ENCODE data around the gene TMEM63A. TPM values are rescaled to one million over a fixed set of nuclear protein-coding genes. Genes with fewer than 3 reads are reported as not detected.
A peak's percentile ranks its signal among the peaks of the same experiment; 100 is the strongest.

The TMEM63A gene
- total RNA-seq, 1 donor from 2014 or later: 4.7 TPM

DNA sequence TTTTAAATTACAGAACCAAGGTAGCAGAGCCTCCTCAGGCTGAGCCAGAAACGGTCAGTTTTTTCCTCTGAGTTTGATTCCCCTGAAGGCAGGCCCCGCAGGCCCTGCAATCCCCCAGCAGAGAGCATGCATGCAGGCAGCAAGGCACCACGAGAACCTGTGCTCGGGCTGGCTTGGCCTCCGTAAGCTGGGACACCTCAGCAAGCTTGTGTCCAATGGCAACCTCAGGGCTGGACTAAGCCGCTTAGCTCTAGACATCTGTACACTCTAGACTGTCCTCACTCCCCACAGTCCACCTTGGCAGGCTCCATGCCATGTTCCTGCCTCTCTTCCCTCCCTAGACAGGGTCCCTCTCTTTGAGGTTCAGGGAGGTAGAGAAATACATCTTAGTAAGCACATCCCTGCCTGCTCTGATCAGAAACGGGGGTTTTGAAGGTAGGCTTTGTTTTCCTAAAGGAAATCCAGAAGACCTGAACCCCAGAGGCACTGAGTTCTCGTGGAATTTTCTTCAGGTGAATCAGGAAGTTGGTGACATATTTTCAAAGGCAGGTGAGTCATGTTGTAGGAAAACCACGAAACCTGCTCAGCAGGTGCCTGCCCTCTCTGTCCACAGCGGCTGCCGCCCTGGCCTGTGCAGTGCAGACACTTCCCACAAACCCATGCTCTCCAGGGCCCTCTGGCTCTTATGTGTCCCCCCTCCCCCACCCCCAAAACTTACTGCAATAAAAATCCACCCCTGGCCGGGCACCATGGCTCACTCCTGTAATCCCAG lies 7.0 kb downstream of the TMEM63A start:
- peaks cover 3% of the 10 kb centered on the region for H3K36me3 ChIP-seq (ENCODE audit: control insufficient read depth, insufficient read depth, low read length)
- TF ChIP-seq, protein P1, sequence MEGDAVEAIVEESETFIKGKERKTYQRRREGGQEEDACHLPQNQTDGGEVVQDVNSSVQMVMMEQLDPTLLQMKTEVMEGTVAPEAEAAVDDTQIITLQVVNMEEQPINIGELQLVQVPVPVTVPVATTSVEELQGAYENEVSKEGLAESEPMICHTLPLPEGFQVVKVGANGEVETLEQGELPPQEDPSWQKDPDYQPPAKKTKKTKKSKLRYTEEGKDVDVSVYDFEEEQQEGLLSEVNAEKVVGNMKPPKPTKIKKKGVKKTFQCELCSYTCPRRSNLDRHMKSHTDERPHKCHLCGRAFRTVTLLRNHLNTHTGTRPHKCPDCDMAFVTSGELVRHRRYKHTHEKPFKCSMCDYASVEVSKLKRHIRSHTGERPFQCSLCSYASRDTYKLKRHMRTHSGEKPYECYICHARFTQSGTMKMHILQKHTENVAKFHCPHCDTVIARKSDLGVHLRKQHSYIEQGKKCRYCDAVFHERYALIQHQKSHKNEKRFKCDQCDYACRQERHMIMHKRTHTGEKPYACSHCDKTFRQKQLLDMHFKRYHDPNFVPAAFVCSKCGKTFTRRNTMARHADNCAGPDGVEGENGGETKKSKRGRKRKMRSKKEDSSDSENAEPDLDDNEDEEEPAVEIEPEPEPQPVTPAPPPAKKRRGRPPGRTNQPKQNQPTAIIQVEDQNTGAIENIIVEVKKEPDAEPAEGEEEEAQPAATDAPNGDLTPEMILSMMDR (IDR thresholded peaks at IDR 0.05; ENCODE audit: insufficient read depth, low read length, severe bottlenecking): no peak
- H3K27me3 ChIP-seq (ENCODE audit: control insufficient read depth, insufficient read depth, low read length): peaks cover 14% of the 10 kb centered on the region
- DNase-seq (ENCODE audit: low read depth) (peak; percentile 83), FAIRE-seq (no peak)
- H3K4me3 ChIP-seq (ENCODE audit: low read depth, low read length): no peak overlapping the region

DNA sequence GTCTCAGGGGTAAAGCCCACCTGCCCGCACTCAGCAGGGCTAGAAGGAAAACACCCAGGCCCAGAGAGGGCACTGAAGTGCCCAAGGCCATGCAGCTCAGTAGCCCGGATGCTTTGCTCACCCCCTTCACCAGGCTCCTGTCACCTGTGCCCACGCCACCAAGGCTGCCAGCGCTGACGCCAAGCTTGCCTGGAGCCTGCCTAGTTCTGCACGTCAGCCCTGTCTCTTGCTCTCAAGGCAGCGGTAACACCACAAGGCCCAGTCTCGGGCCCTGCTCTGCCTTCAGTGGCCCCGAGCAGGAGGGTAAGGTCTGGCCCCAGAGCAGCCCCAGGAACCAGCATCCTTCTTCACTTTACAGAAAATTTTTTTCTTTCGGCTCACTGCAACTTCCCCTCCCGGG lies 7.7 kb downstream of the TMEM63A start:
- FAIRE-seq (no peak), DNase-seq (ENCODE audit: low read depth) (no peak)
- no peak overlapping the region for H3K4me3 ChIP-seq (ENCODE audit: low read depth, low read length)
- peaks cover 3% of the 10 kb centered on the region for H3K36me3 ChIP-seq (ENCODE audit: control insufficient read depth, insufficient read depth, low read length)
- TF ChIP-seq, protein P1 (IDR thresholded peaks at IDR 0.05; ENCODE audit: insufficient read depth, low read length, severe bottlenecking): no peak
- peaks cover 14% of the 10 kb centered on the region for H3K27me3 ChIP-seq (ENCODE audit: control insufficient read depth, insufficient read depth, low read length)

DNA sequence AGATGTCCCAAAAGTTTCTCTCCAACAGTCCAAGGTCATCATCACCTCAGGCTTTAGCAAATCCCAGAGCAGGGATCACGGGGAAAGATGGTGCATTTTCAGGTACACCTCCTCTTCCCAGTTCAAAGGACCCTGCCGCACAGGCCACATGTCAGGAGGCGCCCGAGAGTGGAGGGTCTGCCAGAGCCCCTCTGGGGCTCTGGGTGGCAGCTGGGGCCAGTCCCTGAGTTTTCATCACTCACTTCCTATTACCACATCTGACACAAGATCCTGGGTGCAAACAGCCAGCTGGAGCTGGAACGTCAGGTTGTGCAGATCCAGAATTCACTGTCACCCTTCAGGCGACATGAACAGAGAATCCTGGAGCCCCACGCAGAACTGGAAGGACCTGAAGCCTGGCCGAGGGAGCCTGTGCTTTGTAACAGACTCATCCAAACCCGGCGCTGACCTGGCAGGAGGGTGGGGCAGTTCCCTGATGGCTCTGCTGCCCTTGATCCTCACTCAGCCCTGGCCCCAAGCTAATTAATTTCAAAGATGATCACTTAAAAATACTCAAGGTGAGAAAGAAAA lies 8.8 kb downstream of the TMEM63A start:
- Histone ChIP-seq H3K4me3 (ENCODE audit: low read depth, low read length) (no peak overlapping the region), H3K36me3 (ENCODE audit: control insufficient read depth, insufficient read depth, low read length) (peaks cover 3% of the 10 kb centered on the region), H3K27me3 (ENCODE audit: control insufficient read depth, insufficient read depth, low read length) (peaks cover 10% of the 10 kb centered on the region)
- FAIRE-seq (no peak), DNase-seq (ENCODE audit: low read depth) (no peak)
- TF ChIP-seq, protein P1 (IDR thresholded peaks at IDR 0.05; ENCODE audit: insufficient read depth, low read length, severe bottlenecking): no peak

DNA sequence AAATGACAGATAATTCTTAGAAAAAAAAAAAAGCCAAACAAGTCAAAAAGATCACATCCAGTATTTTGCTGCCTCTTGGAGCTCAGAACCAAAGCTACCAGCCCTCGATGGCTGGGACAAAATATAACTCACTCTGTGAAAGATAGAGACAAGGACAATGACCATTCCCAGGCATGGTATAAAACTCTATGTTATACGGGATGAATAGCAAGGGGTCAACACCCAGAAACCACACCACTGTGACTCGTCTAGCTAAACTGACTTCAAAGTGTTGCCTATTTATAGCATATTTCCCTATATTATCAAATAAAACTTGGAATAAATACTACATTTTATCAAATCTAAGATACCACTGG lies 10.1 kb downstream of the TMEM63A start:
- TF ChIP-seq, protein P1 (IDR thresholded peaks at IDR 0.05; ENCODE audit: insufficient read depth, low read length, severe bottlenecking): no peak
- FAIRE-seq: no peak
- no peak for DNase-seq (ENCODE audit: low read depth)
- Histone ChIP-seq H3K36me3 (ENCODE audit: control insufficient read depth, insufficient read depth, low read length) (peaks cover 3% of the 10 kb centered on the region), H3K27me3 (ENCODE audit: control insufficient read depth, insufficient read depth, low read length) (peaks cover 3% of the 10 kb centered on the region), H3K4me3 (ENCODE audit: low read depth, low read length) (no peak overlapping the region)

DNA sequence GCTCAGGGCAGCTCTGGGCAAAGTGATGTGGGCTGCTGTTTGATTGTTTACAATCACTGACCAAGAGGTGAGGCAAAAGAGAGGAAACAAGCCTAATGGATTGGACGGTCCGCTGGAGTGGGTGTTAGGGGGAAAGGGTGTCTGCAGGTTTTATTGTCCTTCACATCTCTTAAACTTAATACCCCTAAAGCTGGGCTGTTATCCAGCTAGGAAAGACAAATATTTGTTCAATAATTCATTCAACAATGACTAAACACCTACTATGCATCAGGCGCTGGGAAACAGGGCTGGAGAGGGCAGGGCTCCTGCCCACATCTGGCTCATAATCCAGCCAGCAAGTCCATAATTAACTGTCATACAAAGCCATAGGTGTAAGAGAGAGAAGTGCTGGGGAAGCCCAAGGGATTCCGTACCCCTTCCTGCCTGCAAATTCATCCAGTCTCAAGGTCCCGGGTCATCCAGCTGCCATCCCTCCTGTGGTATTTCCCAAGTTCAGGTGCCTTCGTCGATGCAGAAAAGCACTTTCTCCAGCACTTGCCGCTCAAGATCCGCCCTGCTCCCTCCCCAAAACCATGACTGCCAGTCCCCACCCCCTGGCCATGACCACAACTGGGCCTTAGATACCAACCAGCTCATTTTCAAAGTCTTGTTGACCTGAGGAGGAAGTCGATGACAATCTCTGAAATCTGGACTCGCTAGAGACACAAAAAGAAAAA lies 10.7 kb downstream of the TMEM63A start:
- peak; percentile 83 for DNase-seq (ENCODE audit: low read depth)
- Histone ChIP-seq H3K4me3 (ENCODE audit: low read depth, low read length) (no peak overlapping the region), H3K27me3 (ENCODE audit: control insufficient read depth, insufficient read depth, low read length) (peaks cover 3% of the 10 kb centered on the region), H3K36me3 (ENCODE audit: control insufficient read depth, insufficient read depth, low read length) (peaks cover 3% of the 10 kb centered on the region)
- TF ChIP-seq, protein P1 (IDR thresholded peaks at IDR 0.05; ENCODE audit: insufficient read depth, low read length, severe bottlenecking): no peak
- peak; percentile 93 for FAIRE-seq
